A673 (cell line): ENCODE data around the gene GPHA2. TPM values are rescaled to one million over a fixed set of nuclear protein-coding genes. Genes with fewer than 3 reads are reported as not detected.

ENCODE experiments used
- BruUV-seq: library from RNA; stranded (reverse); fragments of 400-500 nt; replicated peaks from 2 replicates; lab custom pipeline; 2021; lab: Mats Ljungman, UMichigan
- CTCF ChIA-PET: fragments of 300-600 bp; sonication (Branson Sonifier 250); formaldehyde crosslinking; loops from one replicate; lab custom pipeline; 2022; ENCODE audit warnings: antibody characterized with exemption; lab: Charles Lee
- POLR2A ChIA-PET: fragments of 300-600 bp; sonication (Branson Sonifier 250); formaldehyde crosslinking; loops from one replicate; lab custom pipeline; 2022; ENCODE audit warnings: antibody characterized with exemption; ENCODE audit not compliant: low non-redundant PET; lab: Charles Lee
- DNase-seq: peaks from one replicate; pipeline ENCODE4 v3.0.0-alpha.2; 2015; ENCODE audit warnings: low spot score
- H3K27ac ChIP-seq: fragments of 200-600 bp; sonication (generic); 2 replicates; pipeline ENCODE4 v1.5.1; 2016; ENCODE audit warnings: mixed run types, low read depth, mild to moderate bottlenecking, mixed read lengths, antibody characterized with exemption, low read length; ENCODE audit not compliant: poor library complexity, severe bottlenecking
- H3K27me3 ChIP-seq: fragments of 200-600 bp; sonication (generic); replicated peaks from 2 replicates; pipeline ENCODE4 v1.6.1; 2017; ENCODE audit warnings: mixed run types, low read depth, mild to moderate bottlenecking, mixed read lengths, antibody characterized with exemption, low read length; ENCODE audit not compliant: insufficient read depth, poor library complexity
- H3K36me3 ChIP-seq: fragments of 200-600 bp; sonication (generic); 2 replicates; pipeline ENCODE4 v1.6.1; 2016; ENCODE audit warnings: mixed run types, mild to moderate bottlenecking, mixed read lengths, antibody characterized with exemption, low read length; ENCODE audit not compliant: insufficient read depth, poor library complexity, severe bottlenecking
- H3K4me1 ChIP-seq: fragments of 200-600 bp; sonication (generic); 2 replicates; pipeline ENCODE4 v1.6.1; 2017; ENCODE audit warnings: mixed run types, mild to moderate bottlenecking, mixed read lengths, antibody characterized with exemption, low read length; ENCODE audit not compliant: insufficient read depth, poor library complexity, severe bottlenecking
- H3K4me3 ChIP-seq: fragments of 200-600 bp; sonication (generic); 2 replicates; pipeline ENCODE4 v1.5.1; 2016; ENCODE audit warnings: low read depth, mixed run types, mild to moderate bottlenecking, mixed read lengths, low read length; ENCODE audit not compliant: poor library complexity, severe bottlenecking
- H3K9me3 ChIP-seq: fragments of 200-600 bp; sonication (generic); 2 replicates; pipeline ENCODE4 v1.6.1; 2016; ENCODE audit warnings: mixed run types, low read depth, mild to moderate bottlenecking, mixed read lengths, antibody characterized with exemption, low read length; ENCODE audit not compliant: poor library complexity, severe bottlenecking
- CTCF ChIP-seq: fragments of 300-800, 200-600 bp; sonication (generic); conservative IDR thresholded peaks from 2 replicates; pipeline ENCODE4 v1.5.1; 2017; ENCODE audit warnings: low read depth, mild to moderate bottlenecking, antibody characterized with exemption, low read length, moderate library complexity, mixed read lengths
- EZH2 ChIP-seq: fragments of 200-600 bp; sonication (generic); IDR thresholded peaks from 2 replicates; pipeline ENCODE4 v1.6.1; 2017; ENCODE audit warnings: borderline replicate concordance, low read depth, mild to moderate bottlenecking, mixed read lengths, antibody characterized with exemption, low read length; ENCODE audit not compliant: poor library complexity, severe bottlenecking
- intact Hi-C: fragments of 100-400 bp; cut with micrococcal nuclease; formaldehyde crosslinking; loops from one replicate; pipeline ENCODE4 v1.10.0; 2022; ENCODE audit not compliant: unreplicated experiment
- total RNA-seq: library from RNA; stranded (reverse); gene quantifications from 2 replicates; pipeline ENCODE4 v1.2.3, GENCODE V29; 2021

The GPHA2 gene
- total RNA-seq, 1 experiment from 2014 or later: not detected

- intact Hi-C loops: no loop called here
- TF ChIP-seq CTCF (no peak), EZH2 (no peak)
- no TSS peak for BruUV-seq
- POLR2A ChIA-PET: no interaction called here
- Histone ChIP-seq H3K36me3 (no peaks in the 10 kb centered on the region), H3K27ac (no peak overlapping the region), H3K27me3 (no peaks in the 10 kb centered on the region), H3K4me3 (no peak overlapping the region), H3K4me1 (no peaks in the 10 kb centered on the region), H3K9me3 (no peaks in the 10 kb centered on the region)
- no peak for DNase-seq
- CTCF ChIA-PET: interaction anchor here (1.0 kb wide), 1 partner anchor 9 kb away, joined by 3 read pairs; no protein-coding TSS in a partner anchor
Measured at GRCh38 chr11:64897381-64898075, 38.2 kb downstream of the GPHA2 start.

GRCh38 chr11:64896448-64897022, 39.2 kb downstream of the GPHA2 start:
- H3K4me1 ChIP-seq: no peaks in the 10 kb centered on the region
- no peak overlapping the region for H3K4me3 ChIP-seq
- CTCF ChIA-PET: no interaction called here
- no peaks in the 10 kb centered on the region for H3K9me3 ChIP-seq
- intact Hi-C loops: no loop called here
- TF ChIP-seq EZH2 (no peak), CTCF (no peak)
- no peaks in the 10 kb centered on the region for H3K36me3 ChIP-seq
- no peak for DNase-seq
- H3K27ac ChIP-seq: no peak overlapping the region
- POLR2A ChIA-PET: no interaction called here
- BruUV-seq: no TSS peak
- no peaks in the 10 kb centered on the region for H3K27me3 ChIP-seq

- TF ChIP-seq CTCF (no peak), EZH2 (no peak)
- no peak for DNase-seq
- Histone ChIP-seq H3K27ac (no peak overlapping the region), H3K4me1 (no peaks in the 10 kb centered on the region), H3K27me3 (no peaks in the 10 kb centered on the region), H3K4me3 (no peak overlapping the region), H3K9me3 (no peaks in the 10 kb centered on the region), H3K36me3 (no peaks in the 10 kb centered on the region)
- no TSS peak for BruUV-seq
- ChIA-PET POLR2A (no interaction called here), CTCF (no interaction called here)
- intact Hi-C loops: loop anchor here (1.0 kb wide), 1 partner anchor 48 kb away; no protein-coding TSS in a partner anchor
Measured at GRCh38 chr11:64894812-64895452, 40.8 kb downstream of the GPHA2 start.
